ENCODE results near the gene DEFB124.

Gene DEFB124

GRCh38 chr20:31489152-31489551 lies 14.2 kb upstream of the DEFB124 start:
- in situ Hi-C loops (cut with MboI; ENCODE audit: low pct_unique_long_range_greater_than_20kb, low sequenced_read_pairs, unreplicated experiment), result no loop called here
- DNase-seq (ENCODE audit: low spot score), result no peak
- no peak for TF ChIP-seq CTCF (IDR thresholded peaks at IDR 0.05; ENCODE audit: extremely low read depth, insufficient read depth, missing control alignments)

- DNase-seq (ENCODE audit: low spot score), result no peak
- TF ChIP-seq CTCF (IDR thresholded peaks at IDR 0.05; ENCODE audit: extremely low read depth, insufficient read depth, missing control alignments), result no peak
- in situ Hi-C loops (cut with MboI; ENCODE audit: low pct_unique_long_range_greater_than_20kb, low sequenced_read_pairs, unreplicated experiment), result no loop called here
Measured at GRCh38 chr20:31488115-31488514, 13.2 kb upstream of the DEFB124 start.

GRCh38 chr20:31485450-31486339 lies 10.8 kb upstream of the DEFB124 start:
- no peak for DNase-seq (ENCODE audit: low spot score)
- in situ Hi-C loops (cut with MboI; ENCODE audit: low pct_unique_long_range_greater_than_20kb, low sequenced_read_pairs, unreplicated experiment), result no loop called here
- no peak for TF ChIP-seq CTCF (IDR thresholded peaks at IDR 0.05; ENCODE audit: extremely low read depth, insufficient read depth, missing control alignments)

GRCh38 chr20:31484001-31484400 lies 9.1 kb upstream of the DEFB124 start:
- in situ Hi-C loops (cut with MboI; ENCODE audit: low pct_unique_long_range_greater_than_20kb, low sequenced_read_pairs, unreplicated experiment), result no loop called here
- no peak for DNase-seq (ENCODE audit: low spot score)
- TF ChIP-seq CTCF (IDR thresholded peaks at IDR 0.05; ENCODE audit: extremely low read depth, insufficient read depth, missing control alignments), result no peak

GRCh38 chr20:31476643-31477215 lies 1.8 kb upstream of the DEFB124 start:
- no peak for TF ChIP-seq CTCF (IDR thresholded peaks at IDR 0.05; ENCODE audit: extremely low read depth, insufficient read depth, missing control alignments)
- in situ Hi-C loops (cut with MboI; ENCODE audit: low pct_unique_long_range_greater_than_20kb, low sequenced_read_pairs, unreplicated experiment), result no loop called here
- no peak for DNase-seq (ENCODE audit: low spot score)

- TF ChIP-seq CTCF (IDR thresholded peaks at IDR 0.05; ENCODE audit: extremely low read depth, insufficient read depth, missing control alignments), result no peak
- in situ Hi-C loops (cut with MboI; ENCODE audit: low pct_unique_long_range_greater_than_20kb, low sequenced_read_pairs, unreplicated experiment), result no loop called here
- no peak for DNase-seq (ENCODE audit: low spot score)
Measured at GRCh38 chr20:31476294-31476585, 1.3 kb upstream of the DEFB124 start.
